Psoas muscle (tissue), 8 donors: Measurements from ENCODE around the gene SRRT. TPM values are rescaled to one million over a fixed set of nuclear protein-coding genes. Genes with fewer than 3 reads are reported as not detected.

Experiments used
- ATAC-seq, 4 donors: fragments of 200-7000 bp; cut with Tn5 transposase; one replicate each; pipeline ENCODE4 v1.9.1; 2020; ENCODE audit warnings: moderate library complexity in 3 of 4, mild to moderate bottlenecking in 2 of 4
- DNase-seq, 2 donors: peaks; one replicate each; pipeline ENCODE4 v3.0.0-alpha.2; 2020
- H3K27ac ChIP-seq: fragments of 200-600 bp; one replicate; pipeline ENCODE4 v1.8.0; 2022
- H3K27me3 ChIP-seq, 3 donors: fragments of 200-600 bp in 1 of 3; one replicate each; pipeline versions ENCODE4 v1.6.1 to v1.8.0; 2013 to 2022; ENCODE audit warnings: low read length in 2 of 3, mild to moderate bottlenecking in 2 of 3, moderate library complexity in 1 of 3; ENCODE audit not compliant: insufficient read depth in 3 of 3
- H3K36me3 ChIP-seq, 2 donors: fragments of 200-600 bp in 1 of 2; one replicate each; pipeline versions ENCODE4 v1.6.1 to v1.8.0; 2013 to 2022; ENCODE audit warnings: low read depth in 1 of 2, mild to moderate bottlenecking in 1 of 2, moderate library complexity in 1 of 2; ENCODE audit not compliant: insufficient read depth in 1 of 2
- H3K4me1 ChIP-seq: fragments of 200-600 bp; one replicate; pipeline ENCODE4 v1.8.0; 2022
- H3K4me3 ChIP-seq: fragments of 200-600 bp; one replicate; pipeline ENCODE4 v1.8.0; 2022; ENCODE audit warnings: mild to moderate bottlenecking
- H3K9me3 ChIP-seq: fragments of 200-600 bp; one replicate; pipeline ENCODE4 v1.8.0; 2022
- CTCF ChIP-seq: fragments of 200-600 bp; IDR thresholded peaks from one replicate; pipeline ENCODE4 v1.8.0; 2022; ENCODE audit warnings: antibody characterized with exemption
- WGBS, 3 donors: extraction: QIAGEN DNeasy Blood & Tissue Kit; methylation state at CpG; one replicate each; pipeline versions ENCODE4 v1.1.6 to v1.1.7; 2013; 5-methylcytosine and 5-hydroxymethylcytosine counted together
- intact Hi-C, 2 donors: fragments of 100-400 bp; cut with DNase I; formaldehyde crosslinking; loops; one replicate each; pipeline versions ENCODE4 v1.11.0 to v1.14.2; 2022
- long read RNA-seq, 2 donors: library from polyadenylated mRNA; unstranded; transcript quantifications; one replicate each; pipeline ENCODE4 v2.0.0, GENCODE V29; 2021
- polyA plus RNA-seq, 3 donors: library from polyadenylated mRNA; stranded (reverse); fragments of 200-250 nt; gene quantifications; one replicate each; pipeline ENCODE4 v1.2.3, GENCODE V29; 2013
- total RNA-seq, 4 donors: library from RNA; stranded (reverse); fragmentation: NEBNext Ultra II Directional in 2 of 4; extraction: Animal tissue kit (Norgen Biotek cat#: 25700) in 2 of 4; gene quantifications; one replicate each; pipeline versions ENCODE4 v1.2.1 to v1.2.4, GENCODE V29; 2021 to 2023
- donor health status: healthy with polysubstance abuse.
- donor health status: DM: no; HTN: no; CAD: no; lungs with moderate emphysema.
- donor health status: Bipolar disorder and iron deficiency.
- donor health status: healthy.
- donor health status: DM: yes; HTN: yes; CAD: no.
- donor health status: DM: no; HTN: no; CAD: no.
- donor health status: DM: no; HTN: no; CAD: no.
- donor health status: DM: yes; HTN: yes; CAD: no.

Gene SRRT, protein sequence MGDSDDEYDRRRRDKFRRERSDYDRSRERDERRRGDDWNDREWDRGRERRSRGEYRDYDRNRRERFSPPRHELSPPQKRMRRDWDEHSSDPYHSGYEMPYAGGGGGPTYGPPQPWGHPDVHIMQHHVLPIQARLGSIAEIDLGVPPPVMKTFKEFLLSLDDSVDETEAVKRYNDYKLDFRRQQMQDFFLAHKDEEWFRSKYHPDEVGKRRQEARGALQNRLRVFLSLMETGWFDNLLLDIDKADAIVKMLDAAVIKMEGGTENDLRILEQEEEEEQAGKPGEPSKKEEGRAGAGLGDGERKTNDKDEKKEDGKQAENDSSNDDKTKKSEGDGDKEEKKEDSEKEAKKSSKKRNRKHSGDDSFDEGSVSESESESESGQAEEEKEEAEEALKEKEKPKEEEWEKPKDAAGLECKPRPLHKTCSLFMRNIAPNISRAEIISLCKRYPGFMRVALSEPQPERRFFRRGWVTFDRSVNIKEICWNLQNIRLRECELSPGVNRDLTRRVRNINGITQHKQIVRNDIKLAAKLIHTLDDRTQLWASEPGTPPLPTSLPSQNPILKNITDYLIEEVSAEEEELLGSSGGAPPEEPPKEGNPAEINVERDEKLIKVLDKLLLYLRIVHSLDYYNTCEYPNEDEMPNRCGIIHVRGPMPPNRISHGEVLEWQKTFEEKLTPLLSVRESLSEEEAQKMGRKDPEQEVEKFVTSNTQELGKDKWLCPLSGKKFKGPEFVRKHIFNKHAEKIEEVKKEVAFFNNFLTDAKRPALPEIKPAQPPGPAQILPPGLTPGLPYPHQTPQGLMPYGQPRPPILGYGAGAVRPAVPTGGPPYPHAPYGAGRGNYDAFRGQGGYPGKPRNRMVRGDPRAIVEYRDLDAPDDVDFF
- total RNA-seq (10 to 100 TPM; 46.8 to 79.8 (median 61.0) TPM), polyA plus RNA-seq (10 to 100 TPM; 48.2 to 58.1 (median 51.2) TPM)
- long read RNA-seq, donor 1, transcript SRRT-213 (20 exons, 2,905 nt), result major isoform, 21 of 96 reads
- long read RNA-seq, donor 1, transcript SRRT-216 (20 exons, 2,955 nt), result minor isoform, 8 of 96 reads
- long read RNA-seq, donor 1, transcript SRRT-215 (20 exons, 2,964 nt), result major isoform, 21 of 96 reads
- long read RNA-seq, donor 1, transcript SRRT-217 (20 exons, 2,893 nt), result minor isoform, 6 of 96 reads
- long read RNA-seq, donor 1, partial matches to known transcripts, result 33 of 96 reads
- long read RNA-seq, donor 1, other reads (novel, unspliced or antisense), result 7 of 96 reads
- long read RNA-seq, donor 2, transcript SRRT-216 (20 exons, 2,955 nt), result minor isoform, 13 of 133 reads
- long read RNA-seq, donor 2, transcript SRRT-217 (20 exons, 2,893 nt), result minor isoform, 9 of 133 reads
- long read RNA-seq, donor 2, transcript SRRT-215 (20 exons, 2,964 nt), result major isoform, 28 of 133 reads
- long read RNA-seq, donor 2, transcript SRRT-213 (20 exons, 2,905 nt), result major isoform, 28 of 133 reads
- long read RNA-seq, donor 2, partial matches to known transcripts, result 41 of 133 reads
- long read RNA-seq, donor 2, other reads (novel, unspliced or antisense), result 13 of 133 reads

DNA sequence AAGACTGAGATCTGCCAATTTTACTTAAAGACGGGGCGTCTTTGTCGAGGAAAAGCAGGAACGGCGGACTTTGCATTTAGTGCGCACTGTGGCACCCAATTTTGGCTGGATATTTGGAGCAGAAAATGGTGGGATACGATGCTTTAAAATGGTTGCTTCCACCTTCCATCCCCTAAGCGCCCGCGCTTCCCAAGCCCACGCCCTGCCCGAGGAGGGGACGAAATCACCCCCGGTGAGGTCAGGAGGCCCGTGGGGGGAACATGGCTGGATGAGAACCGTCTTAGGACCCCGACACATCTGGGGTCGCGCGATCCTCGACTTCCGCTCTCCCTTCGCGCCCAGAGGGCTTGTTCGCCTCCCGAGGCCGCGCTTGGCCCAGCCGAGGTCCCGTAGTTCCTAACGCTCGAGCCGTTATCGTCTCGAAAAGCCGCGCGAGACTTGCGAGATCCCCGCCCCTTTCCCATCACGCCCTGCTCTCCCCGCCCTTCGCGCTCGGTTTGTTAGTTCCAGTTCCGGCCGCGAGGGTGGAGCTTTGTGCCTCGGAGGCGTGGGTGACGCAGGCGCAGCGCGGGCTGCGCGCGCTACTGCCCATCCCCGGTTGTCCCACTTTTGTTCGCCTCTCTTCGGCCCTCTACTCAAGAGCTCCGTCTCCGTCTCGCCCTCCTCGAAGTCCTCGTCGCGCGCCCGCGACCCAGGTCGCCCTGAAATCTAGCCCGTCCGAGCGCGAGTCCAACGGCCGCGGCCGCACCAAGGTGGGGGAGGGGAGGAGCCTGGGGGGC lies at the start of gene SRRT:
SRRT (plus strand) TSS at position 527 of the 779 bp plus-strand sequence. CDS start 488 bp downstream, outside the sequence.
- DNase-seq, result peak; percentile 99
- peak; percentile 45 for TF ChIP-seq CTCF
- 1% methylated on average over 73 to 79 of the region's 79 CpGs for WGBS, 3 donors
- peak; percentile 96 to 97 (median 96) for ATAC-seq
- H3K36me3 ChIP-seq, result peaks cover 0 to 54% of the 10 kb centered on the region in 2 donors
- H3K27me3 ChIP-seq, result no peaks in the 10 kb centered on the region
- H3K9me3 ChIP-seq, result no peaks in the 10 kb centered on the region
- H3K27ac ChIP-seq, result peak within 1 kb of the TSS; percentile 98
- peak within 1 kb of the TSS; percentile 98 for H3K4me3 ChIP-seq
- intact Hi-C loops, result no loop called here
- H3K4me1 ChIP-seq, result peaks cover 42% of the 10 kb centered on the region

GRCh38 chr7:100825215-100825671 lies 49.7 kb upstream of the SRRT start:
- no peak for TF ChIP-seq CTCF
- no peaks in the 10 kb centered on the region for H3K4me1 ChIP-seq
- peak overlapping the region; percentile 67 for H3K4me3 ChIP-seq
- no peaks in the 10 kb centered on the region for H3K36me3 ChIP-seq
- DNase-seq (peak in 1 of 2 donors; percentile 55), ATAC-seq (peak in 1 of 4 donors; percentile 26)
- no peak overlapping the region for H3K27ac ChIP-seq
- intact Hi-C loops, result no loop called here
- 41 to 46% (median 46%) methylated on average over 16 of the region's 16 CpGs for WGBS, 3 donors
- no peaks in the 10 kb centered on the region for H3K9me3 ChIP-seq
- H3K27me3 ChIP-seq, result peaks cover 0 to 52% (median 13%) of the 10 kb centered on the region in 3 donors

DNA sequence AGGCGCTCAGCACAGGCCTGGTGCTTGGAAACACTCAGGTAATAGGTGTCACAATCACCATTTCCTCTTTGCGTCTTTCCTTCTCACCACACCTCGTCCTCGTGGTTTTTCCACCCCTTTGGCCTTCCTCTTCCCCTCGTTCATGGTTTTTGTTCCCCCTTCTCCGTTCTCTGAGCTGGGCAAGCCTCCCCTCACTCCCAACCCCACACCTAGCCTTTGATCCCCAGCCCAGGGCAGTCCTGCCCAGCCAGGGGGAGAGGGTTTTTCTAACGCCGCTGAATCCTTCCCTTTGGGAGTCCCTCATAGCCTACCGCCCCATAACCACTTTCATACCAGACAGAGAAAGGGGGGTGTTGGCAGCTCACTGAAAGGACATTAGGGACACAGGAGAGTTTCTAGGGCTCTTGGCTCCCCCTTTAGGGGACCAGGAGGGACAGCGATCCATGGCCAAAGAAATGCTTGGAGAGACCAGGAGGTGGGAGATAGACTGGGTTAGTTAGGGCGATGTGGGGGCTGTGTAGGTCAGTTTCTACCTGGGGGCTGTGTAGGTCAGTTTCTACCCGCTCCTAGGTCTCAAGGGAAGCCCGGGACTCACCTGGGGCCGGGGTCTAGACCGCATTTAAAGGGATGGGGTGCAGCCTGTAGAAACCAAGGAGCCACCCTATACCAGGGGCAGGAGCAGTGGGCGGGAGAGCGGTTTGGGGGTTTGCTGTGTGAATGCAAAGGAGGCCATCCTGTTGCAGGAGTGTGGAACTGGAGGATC lies 49.0 kb upstream of the SRRT start:
- TF ChIP-seq CTCF, result no peak
- no peaks in the 10 kb centered on the region for H3K36me3 ChIP-seq
- H3K27ac ChIP-seq, result no peak overlapping the region
- DNase-seq (peak in 1 of 2 donors; percentile 24), ATAC-seq (no peak)
- intact Hi-C loops, result no loop called here
- H3K27me3 ChIP-seq, result peaks cover 0 to 53% (median 13%) of the 10 kb centered on the region in 3 donors
- H3K4me1 ChIP-seq, result no peaks in the 10 kb centered on the region
- WGBS, 3 donors, result 31 to 38% (median 32%) methylated on average over 17 of the region's 17 CpGs
- no peaks in the 10 kb centered on the region for H3K9me3 ChIP-seq
- H3K4me3 ChIP-seq, result peak overlapping the region; percentile 67
